ENCODE data around the gene ETV4. TPM values are rescaled to one million over a fixed set of nuclear protein-coding genes. Genes with fewer than 3 reads are reported as not detected.
A peak's percentile ranks its signal among the peaks of the same experiment; 100 is the strongest.

Gene ETV4
- total and polyA plus RNA-seq, 2 of the 13 experiments (the other 11 are each of a cell fraction or from before 2014, with no cell fraction given): 128 to 330 TPM

DNA sequence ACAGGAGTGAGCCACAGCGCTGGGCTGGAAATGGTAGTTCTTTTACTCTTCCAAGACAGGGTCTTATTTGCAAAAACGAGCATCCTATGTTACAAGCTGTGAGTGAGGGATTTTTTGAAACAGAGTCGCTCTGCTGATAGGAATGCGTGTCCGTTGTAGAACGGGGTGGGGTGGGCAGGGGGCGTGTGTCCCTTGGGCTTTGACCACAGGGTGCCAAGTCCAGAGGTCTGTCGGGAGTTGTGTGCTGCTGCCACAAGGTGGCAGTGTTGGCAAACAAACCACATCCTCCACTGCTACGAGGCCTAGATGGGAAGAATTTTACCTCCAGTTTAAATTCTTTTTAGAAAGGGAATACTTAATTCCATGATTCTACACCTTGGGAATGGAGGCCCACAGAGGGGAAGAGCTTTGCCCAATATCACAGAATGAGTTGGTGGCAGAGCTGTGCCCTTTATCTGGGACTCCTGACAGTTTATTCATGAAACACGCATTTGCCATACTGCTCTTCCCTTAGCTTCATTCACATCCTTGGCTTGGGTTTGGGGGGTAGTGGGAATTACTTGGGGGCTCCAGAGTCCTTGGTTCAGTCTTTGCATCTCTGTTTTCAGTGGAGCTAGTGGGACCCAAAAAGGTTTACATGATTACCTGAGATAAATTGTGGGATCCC lies 30.6 kb upstream of the ETV4 start (continued):
- TF ChIP-seq, protein P1, sequence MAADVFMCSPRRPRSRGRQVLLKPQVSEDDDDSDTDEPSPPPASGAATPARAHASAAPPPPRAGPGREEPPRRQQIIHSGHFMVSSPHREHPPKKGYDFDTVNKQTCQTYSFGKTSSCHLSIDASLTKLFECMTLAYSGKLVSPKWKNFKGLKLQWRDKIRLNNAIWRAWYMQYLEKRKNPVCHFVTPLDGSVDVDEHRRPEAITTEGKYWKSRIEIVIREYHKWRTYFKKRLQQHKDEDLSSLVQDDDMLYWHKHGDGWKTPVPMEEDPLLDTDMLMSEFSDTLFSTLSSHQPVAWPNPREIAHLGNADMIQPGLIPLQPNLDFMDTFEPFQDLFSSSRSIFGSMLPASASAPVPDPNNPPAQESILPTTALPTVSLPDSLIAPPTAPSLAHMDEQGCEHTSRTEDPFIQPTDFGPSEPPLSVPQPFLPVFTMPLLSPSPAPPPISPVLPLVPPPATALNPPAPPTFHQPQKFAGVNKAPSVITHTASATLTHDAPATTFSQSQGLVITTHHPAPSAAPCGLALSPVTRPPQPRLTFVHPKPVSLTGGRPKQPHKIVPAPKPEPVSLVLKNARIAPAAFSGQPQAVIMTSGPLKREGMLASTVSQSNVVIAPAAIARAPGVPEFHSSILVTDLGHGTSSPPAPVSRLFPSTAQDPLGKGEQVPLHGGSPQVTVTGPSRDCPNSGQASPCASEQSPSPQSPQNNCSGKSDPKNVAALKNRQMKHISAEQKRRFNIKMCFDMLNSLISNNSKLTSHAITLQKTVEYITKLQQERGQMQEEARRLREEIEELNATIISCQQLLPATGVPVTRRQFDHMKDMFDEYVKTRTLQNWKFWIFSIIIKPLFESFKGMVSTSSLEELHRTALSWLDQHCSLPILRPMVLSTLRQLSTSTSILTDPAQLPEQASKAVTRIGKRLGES (CRISPR knock-in tag; IDR thresholded peaks at IDR 0.05; ENCODE audit: borderline replicate concordance): no peak
- TF ChIP-seq, protein P2, sequence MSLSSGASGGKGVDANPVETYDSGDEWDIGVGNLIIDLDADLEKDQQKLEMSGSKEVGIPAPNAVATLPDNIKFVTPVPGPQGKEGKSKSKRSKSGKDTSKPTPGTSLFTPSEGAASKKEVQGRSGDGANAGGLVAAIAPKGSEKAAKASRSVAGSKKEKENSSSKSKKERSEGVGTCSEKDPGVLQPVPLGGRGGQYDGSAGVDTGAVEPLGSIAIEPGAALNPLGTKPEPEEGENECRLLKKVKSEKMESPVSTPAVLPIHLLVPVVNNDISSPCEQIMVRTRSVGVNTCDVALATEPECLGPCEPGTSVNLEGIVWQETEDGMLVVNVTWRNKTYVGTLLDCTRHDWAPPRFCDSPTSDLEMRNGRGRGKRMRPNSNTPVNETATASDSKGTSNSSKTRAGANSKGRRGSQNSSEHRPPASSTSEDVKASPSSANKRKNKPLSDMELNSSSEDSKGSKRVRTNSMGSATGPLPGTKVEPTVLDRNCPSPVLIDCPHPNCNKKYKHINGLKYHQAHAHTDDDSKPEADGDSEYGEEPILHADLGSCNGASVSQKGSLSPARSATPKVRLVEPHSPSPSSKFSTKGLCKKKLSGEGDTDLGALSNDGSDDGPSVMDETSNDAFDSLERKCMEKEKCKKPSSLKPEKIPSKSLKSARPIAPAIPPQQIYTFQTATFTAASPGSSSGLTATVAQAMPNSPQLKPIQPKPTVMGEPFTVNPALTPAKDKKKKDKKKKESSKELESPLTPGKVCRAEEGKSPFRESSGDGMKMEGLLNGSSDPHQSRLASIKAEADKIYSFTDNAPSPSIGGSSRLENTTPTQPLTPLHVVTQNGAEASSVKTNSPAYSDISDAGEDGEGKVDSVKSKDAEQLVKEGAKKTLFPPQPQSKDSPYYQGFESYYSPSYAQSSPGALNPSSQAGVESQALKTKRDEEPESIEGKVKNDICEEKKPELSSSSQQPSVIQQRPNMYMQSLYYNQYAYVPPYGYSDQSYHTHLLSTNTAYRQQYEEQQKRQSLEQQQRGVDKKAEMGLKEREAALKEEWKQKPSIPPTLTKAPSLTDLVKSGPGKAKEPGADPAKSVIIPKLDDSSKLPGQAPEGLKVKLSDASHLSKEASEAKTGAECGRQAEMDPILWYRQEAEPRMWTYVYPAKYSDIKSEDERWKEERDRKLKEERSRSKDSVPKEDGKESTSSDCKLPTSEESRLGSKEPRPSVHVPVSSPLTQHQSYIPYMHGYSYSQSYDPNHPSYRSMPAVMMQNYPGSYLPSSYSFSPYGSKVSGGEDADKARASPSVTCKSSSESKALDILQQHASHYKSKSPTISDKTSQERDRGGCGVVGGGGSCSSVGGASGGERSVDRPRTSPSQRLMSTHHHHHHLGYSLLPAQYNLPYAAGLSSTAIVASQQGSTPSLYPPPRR (CRISPR knock-in tag; IDR thresholded peaks at IDR 0.05; ENCODE audit: borderline replicate concordance): peak; percentile 68; the same call in 1 of the 2 replicates
- TF ChIP-seq, protein P3, sequence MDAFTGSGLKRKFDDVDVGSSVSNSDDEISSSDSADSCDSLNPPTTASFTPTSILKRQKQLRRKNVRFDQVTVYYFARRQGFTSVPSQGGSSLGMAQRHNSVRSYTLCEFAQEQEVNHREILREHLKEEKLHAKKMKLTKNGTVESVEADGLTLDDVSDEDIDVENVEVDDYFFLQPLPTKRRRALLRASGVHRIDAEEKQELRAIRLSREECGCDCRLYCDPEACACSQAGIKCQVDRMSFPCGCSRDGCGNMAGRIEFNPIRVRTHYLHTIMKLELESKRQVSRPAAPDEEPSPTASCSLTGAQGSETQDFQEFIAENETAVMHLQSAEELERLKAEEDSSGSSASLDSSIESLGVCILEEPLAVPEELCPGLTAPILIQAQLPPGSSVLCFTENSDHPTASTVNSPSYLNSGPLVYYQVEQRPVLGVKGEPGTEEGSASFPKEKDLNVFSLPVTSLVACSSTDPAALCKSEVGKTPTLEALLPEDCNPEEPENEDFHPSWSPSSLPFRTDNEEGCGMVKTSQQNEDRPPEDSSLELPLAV (CRISPR knock-in tag; conservative IDR thresholded peaks at IDR 0.05; ENCODE audit: low read depth): no peak
- no peak for TF ChIP-seq SCMH1 (CRISPR knock-in tag; IDR thresholded peaks at IDR 0.05; ENCODE audit: borderline replicate concordance)
- TF ChIP-seq MAFF (IDR thresholded peaks at IDR 0.05; ENCODE audit: low read depth, low read length): no peak
- TF ChIP-seq, protein P4, sequence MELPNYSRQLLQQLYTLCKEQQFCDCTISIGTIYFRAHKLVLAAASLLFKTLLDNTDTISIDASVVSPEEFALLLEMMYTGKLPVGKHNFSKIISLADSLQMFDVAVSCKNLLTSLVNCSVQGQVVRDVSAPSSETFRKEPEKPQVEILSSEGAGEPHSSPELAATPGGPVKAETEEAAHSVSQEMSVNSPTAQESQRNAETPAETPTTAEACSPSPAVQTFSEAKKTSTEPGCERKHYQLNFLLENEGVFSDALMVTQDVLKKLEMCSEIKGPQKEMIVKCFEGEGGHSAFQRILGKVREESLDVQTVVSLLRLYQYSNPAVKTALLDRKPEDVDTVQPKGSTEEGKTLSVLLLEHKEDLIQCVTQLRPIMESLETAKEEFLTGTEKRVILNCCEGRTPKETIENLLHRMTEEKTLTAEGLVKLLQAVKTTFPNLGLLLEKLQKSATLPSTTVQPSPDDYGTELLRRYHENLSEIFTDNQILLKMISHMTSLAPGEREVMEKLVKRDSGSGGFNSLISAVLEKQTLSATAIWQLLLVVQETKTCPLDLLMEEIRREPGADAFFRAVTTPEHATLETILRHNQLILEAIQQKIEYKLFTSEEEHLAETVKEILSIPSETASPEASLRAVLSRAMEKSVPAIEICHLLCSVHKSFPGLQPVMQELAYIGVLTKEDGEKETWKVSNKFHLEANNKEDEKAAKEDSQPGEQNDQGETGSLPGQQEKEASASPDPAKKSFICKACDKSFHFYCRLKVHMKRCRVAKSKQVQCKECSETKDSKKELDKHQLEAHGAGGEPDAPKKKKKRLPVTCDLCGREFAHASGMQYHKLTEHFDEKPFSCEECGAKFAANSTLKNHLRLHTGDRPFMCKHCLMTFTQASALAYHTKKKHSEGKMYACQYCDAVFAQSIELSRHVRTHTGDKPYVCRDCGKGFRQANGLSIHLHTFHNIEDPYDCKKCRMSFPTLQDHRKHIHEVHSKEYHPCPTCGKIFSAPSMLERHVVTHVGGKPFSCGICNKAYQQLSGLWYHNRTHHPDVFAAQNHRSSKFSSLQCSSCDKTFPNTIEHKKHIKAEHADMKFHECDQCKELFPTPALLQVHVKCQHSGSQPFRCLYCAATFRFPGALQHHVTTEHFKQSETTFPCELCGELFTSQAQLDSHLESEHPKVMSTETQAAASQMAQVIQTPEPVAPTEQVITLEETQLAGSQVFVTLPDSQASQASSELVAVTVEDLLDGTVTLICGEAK (IDR thresholded peaks at IDR 0.05): no peak
- TF ChIP-seq, protein P4 (CRISPR knock-in tag; IDR thresholded peaks at IDR 0.05): no peak
- TF ChIP-seq CENPT (CRISPR knock-in tag; IDR thresholded peaks at IDR 0.05; ENCODE audit: low read depth): no peak
- no peak for TF ChIP-seq MED13 (CRISPR knock-in tag; IDR thresholded peaks at IDR 0.05)
- no peak for TF ChIP-seq ZNF549 (CRISPR knock-in tag; IDR thresholded peaks at IDR 0.05)
